Neural cell (in vitro differentiated cells): Measurements from ENCODE around the gene ATF6. TPM values are rescaled to one million over a fixed set of nuclear protein-coding genes. Genes with fewer than 3 reads are reported as not detected.

Experiments
- H2AFZ ChIP-seq: fragments of 200-600, 300-800 bp; sonication (generic), shearing (Covaris generic); 2 replicates; pipeline ENCODE4 v1.6.0; 2014; ENCODE audit warnings: low read depth, mild to moderate bottlenecking, antibody characterized with exemption, low read length, moderate library complexity
- H3F3A ChIP-seq: fragments of 200-600 bp; shearing (Covaris generic); 2 replicates; pipeline ENCODE4 v1.6.1; 2016; ENCODE audit warnings: mild to moderate bottlenecking, moderate library complexity, mixed read lengths, antibody characterized with exemption, low read length; ENCODE audit not compliant: insufficient read depth, poor library complexity, severe bottlenecking
- H3K27ac ChIP-seq: fragments of 200-600, 300-800 bp; sonication (generic), shearing (Covaris generic); 2 replicates; pipeline ENCODE4 v1.5.1; 2014; ENCODE audit warnings: mild to moderate bottlenecking, low read length, moderate library complexity
- H3K27me3 ChIP-seq: fragments of 300-800, 200-600 bp; sonication (generic), shearing (Covaris generic); 2 replicates; pipeline ENCODE4 v1.6.0; 2014; ENCODE audit warnings: mild to moderate bottlenecking, low read depth, low read length, moderate library complexity; ENCODE audit not compliant: insufficient read depth
- H3K36me3 ChIP-seq: fragments of 300-800, 200-600 bp; sonication (generic), shearing (Covaris generic); 2 replicates; pipeline ENCODE4 v1.5.1; 2014; ENCODE audit warnings: mild to moderate bottlenecking, antibody characterized with exemption, low read length, moderate library complexity; ENCODE audit not compliant: insufficient read depth
- H3K4me2 ChIP-seq: fragments of 300-800, 200-600 bp; sonication (generic), shearing (Covaris generic); 2 replicates; pipeline ENCODE4 v1.6.0; 2014; ENCODE audit warnings: mild to moderate bottlenecking, low read length
- H3K4me3 ChIP-seq: fragments of 300-800, 200-600 bp; sonication (generic), shearing (Covaris generic); 2 replicates; pipeline ENCODE4 v1.5.1; 2014; ENCODE audit warnings: mild to moderate bottlenecking, low read length, moderate library complexity
- H3K79me2 ChIP-seq: fragments of 200-600 bp; shearing (Covaris generic); replicated peaks from 2 replicates; pipeline ENCODE4 v1.6.0; 2014; ENCODE audit warnings: mild to moderate bottlenecking, low read length, moderate library complexity; ENCODE audit not compliant: insufficient read depth
- H3K9ac ChIP-seq: fragments of 300-800, 200-600 bp; sonication (generic), shearing (Covaris generic); 2 replicates; pipeline ENCODE4 v1.6.1; 2016; ENCODE audit warnings: mild to moderate bottlenecking, low read length, mixed read lengths
- H3K9me2 ChIP-seq: fragments of 200-600 bp; shearing (Covaris generic); 2 replicates; pipeline ENCODE4 v1.6.1; 2016; ENCODE audit warnings: mild to moderate bottlenecking, low read length, mixed read lengths; ENCODE audit not compliant: insufficient read depth
- H3K9me3 ChIP-seq: fragments of 200-600, 300-800 bp; sonication (generic), shearing (Covaris generic); 2 replicates; pipeline ENCODE4 v1.6.1; 2016; ENCODE audit warnings: mild to moderate bottlenecking, mixed run types, low read length, moderate library complexity, mixed read lengths
- H4K20me1 ChIP-seq: fragments of 200-600 bp; shearing (Covaris generic); 2 replicates; pipeline ENCODE4 v1.6.1; 2016; ENCODE audit warnings: mild to moderate bottlenecking, mixed run types; ENCODE audit not compliant: insufficient read depth
- CTCF ChIP-seq: fragments of 450-650 bp; IDR thresholded peaks from 2 replicates; pipeline ENCODE4 v1.5.1; 2014; ENCODE audit warnings: antibody characterized with exemption, mild to moderate bottlenecking, moderate library complexity; ENCODE audit not compliant: poor library complexity, severe bottlenecking
- EP300 ChIP-seq: fragments of 450-650 bp; conservative IDR thresholded peaks from 2 replicates; pipeline ENCODE4 v1.6.1; 2014; ENCODE audit warnings: antibody characterized with exemption, mild to moderate bottlenecking, moderate library complexity; ENCODE audit not compliant: poor library complexity, severe bottlenecking
- EZH2 ChIP-seq: fragments of 200-600, 300-800 bp; shearing (Covaris generic), sonication (generic); IDR thresholded peaks from 2 replicates; pipeline ENCODE4 v1.6.1; 2014; ENCODE audit warnings: antibody characterized with exemption, low read length, borderline replicate concordance, mild to moderate bottlenecking; ENCODE audit not compliant: insufficient read depth, poor library complexity, severe bottlenecking
- MXI1 ChIP-seq: fragments of 450-650 bp; conservative IDR thresholded peaks from 2 replicates; pipeline ENCODE4 v1.6.1; 2014; ENCODE audit warnings: antibody characterized with exemption, mild to moderate bottlenecking; ENCODE audit not compliant: poor library complexity, severe bottlenecking
- POLR2AphosphoS5 ChIP-seq: IDR thresholded peaks from 2 replicates; pipeline ENCODE4 v1.6.1; 2012
- RAD21 ChIP-seq: fragments of 450-650 bp; conservative IDR thresholded peaks from 2 replicates; pipeline ENCODE4 v1.6.1; 2014; ENCODE audit warnings: antibody characterized with exemption, mild to moderate bottlenecking, moderate library complexity
- SMC3 ChIP-seq: fragments of 450-650 bp; conservative IDR thresholded peaks from 2 replicates; pipeline ENCODE4 v1.6.1; 2014; ENCODE audit warnings: antibody characterized with exemption, mild to moderate bottlenecking, moderate library complexity; ENCODE audit not compliant: poor library complexity
- TAF1 ChIP-seq: IDR thresholded peaks from 2 replicates; pipeline ENCODE4 v1.6.1; 2012; ENCODE audit warnings: low read depth
- polyA plus RNA-seq: library from polyadenylated mRNA; depleted of rRNA; stranded (reverse); fragments of >200 nt; gene quantifications from 2 replicates; pipeline ENCODE4 v1.2.3, GENCODE V29; 2014
- TF ChIP-seq, protein P1 (sequence below): IDR thresholded peaks from 2 replicates; pipeline ENCODE4 v1.6.1; 2012; ENCODE audit warnings: borderline replicate concordance

The ATF6 gene
- polyA plus RNA-seq, 1 donor from 2014 or later: 16.6 TPM

DNA sequence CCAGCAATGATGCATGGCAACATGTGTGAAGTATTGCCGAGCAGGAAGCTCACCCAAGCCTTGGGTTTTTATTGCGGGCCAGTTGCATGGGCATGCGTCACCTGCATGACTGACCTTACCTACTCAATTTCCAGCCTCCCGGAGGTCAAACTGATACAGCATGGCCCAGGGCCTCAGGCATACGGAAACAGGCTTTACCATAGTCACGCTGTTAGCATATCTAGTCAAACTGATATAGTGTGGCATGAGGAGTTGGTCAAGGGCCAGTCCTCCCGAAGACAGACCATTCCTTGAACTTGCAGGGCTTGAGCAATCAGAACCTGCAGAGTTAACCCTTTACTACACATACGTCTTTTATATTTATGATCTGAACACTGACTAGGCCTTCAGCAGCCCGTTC lies 22.9 kb upstream of the ATF6 start:
- H3K9me3 ChIP-seq: no peaks in the 10 kb centered on the region
- no peak overlapping the region for H2AFZ ChIP-seq
- no peak overlapping the region for H3K4me2 ChIP-seq

DNA sequence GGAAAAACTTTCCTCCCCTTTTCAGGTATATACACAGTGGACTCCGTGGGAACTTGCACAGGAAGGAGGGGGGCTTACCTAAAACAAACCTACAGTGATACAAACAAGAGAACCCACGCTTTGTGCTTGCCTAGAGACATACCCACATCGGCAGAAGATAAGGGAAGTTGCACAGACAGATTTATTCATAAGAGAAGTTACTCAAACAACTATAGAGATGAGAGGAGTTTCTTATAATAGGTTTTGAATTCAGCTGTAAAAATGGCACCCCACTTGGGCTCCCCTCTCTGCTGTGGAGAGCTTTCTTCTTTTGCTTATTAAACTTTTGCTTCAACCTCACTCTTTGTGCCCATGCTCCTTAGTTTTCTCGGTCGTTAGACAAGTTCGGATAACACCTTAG lies 18.3 kb upstream of the ATF6 start:
- H2AFZ ChIP-seq: no peak overlapping the region
- no peak for TF ChIP-seq CTCF
- H3K79me2 ChIP-seq: peaks cover 19% of the 10 kb centered on the region
- H3K9ac ChIP-seq: no peak overlapping the region
- no peaks in the 10 kb centered on the region for H3K9me2 ChIP-seq
- H3K27me3 ChIP-seq: no peaks in the 10 kb centered on the region
- H3F3A ChIP-seq: no peaks in the 10 kb centered on the region
- H3K36me3 ChIP-seq: no peaks in the 10 kb centered on the region
- H3K4me3 ChIP-seq: no peak overlapping the region
- no peaks in the 10 kb centered on the region for H3K9me3 ChIP-seq
- H3K4me2 ChIP-seq: no peak overlapping the region
- no peak overlapping the region for H3K27ac ChIP-seq
- H4K20me1 ChIP-seq: no peaks in the 10 kb centered on the region

More for the DNA sequence above, 22.9 kb upstream of the ATF6 start:
- Histone ChIP-seq H3K9ac (no peak overlapping the region), H4K20me1 (no peaks in the 10 kb centered on the region), H3K36me3 (no peaks in the 10 kb centered on the region), H3K9me2 (no peaks in the 10 kb centered on the region), H3K79me2 (no peaks in the 10 kb centered on the region), H3F3A (no peaks in the 10 kb centered on the region), H3K27ac (no peak overlapping the region), H3K27me3 (no peaks in the 10 kb centered on the region), H3K4me3 (no peak overlapping the region)
- TF ChIP-seq MXI1: no peak
- TF ChIP-seq EZH2: no peak
- no peak for TF ChIP-seq SMC3
- TF ChIP-seq, protein P1, sequence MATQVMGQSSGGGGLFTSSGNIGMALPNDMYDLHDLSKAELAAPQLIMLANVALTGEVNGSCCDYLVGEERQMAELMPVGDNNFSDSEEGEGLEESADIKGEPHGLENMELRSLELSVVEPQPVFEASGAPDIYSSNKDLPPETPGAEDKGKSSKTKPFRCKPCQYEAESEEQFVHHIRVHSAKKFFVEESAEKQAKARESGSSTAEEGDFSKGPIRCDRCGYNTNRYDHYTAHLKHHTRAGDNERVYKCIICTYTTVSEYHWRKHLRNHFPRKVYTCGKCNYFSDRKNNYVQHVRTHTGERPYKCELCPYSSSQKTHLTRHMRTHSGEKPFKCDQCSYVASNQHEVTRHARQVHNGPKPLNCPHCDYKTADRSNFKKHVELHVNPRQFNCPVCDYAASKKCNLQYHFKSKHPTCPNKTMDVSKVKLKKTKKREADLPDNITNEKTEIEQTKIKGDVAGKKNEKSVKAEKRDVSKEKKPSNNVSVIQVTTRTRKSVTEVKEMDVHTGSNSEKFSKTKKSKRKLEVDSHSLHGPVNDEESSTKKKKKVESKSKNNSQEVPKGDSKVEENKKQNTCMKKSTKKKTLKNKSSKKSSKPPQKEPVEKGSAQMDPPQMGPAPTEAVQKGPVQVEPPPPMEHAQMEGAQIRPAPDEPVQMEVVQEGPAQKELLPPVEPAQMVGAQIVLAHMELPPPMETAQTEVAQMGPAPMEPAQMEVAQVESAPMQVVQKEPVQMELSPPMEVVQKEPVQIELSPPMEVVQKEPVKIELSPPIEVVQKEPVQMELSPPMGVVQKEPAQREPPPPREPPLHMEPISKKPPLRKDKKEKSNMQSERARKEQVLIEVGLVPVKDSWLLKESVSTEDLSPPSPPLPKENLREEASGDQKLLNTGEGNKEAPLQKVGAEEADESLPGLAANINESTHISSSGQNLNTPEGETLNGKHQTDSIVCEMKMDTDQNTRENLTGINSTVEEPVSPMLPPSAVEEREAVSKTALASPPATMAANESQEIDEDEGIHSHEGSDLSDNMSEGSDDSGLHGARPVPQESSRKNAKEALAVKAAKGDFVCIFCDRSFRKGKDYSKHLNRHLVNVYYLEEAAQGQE: no peak
- TF ChIP-seq TAF1: no peak
- no peak for TF ChIP-seq POLR2AphosphoS5
- no peak for TF ChIP-seq EP300
- no peak for TF ChIP-seq RAD21
- no peak for TF ChIP-seq CTCF
